GM20000 (cell line): Measurements from ENCODE around the gene LHFPL4.

Experiments used
- DNase-seq: peaks from one replicate; pipeline ENCODE4 v3.0.0; 2012; ENCODE audit warnings: low spot score
- CTCF ChIP-seq: IDR thresholded peaks from 2 replicates; pipeline ENCODE4 v1.5.1; 2012; ENCODE audit warnings: mild to moderate bottlenecking, control low read depth; ENCODE audit errors: extremely low read depth, missing control alignments

LHFPL4 gene

GRCh38 chr3:9534429-9534828, 19.2 kb downstream of the LHFPL4 start:
- no peak for DNase-seq
- TF ChIP-seq CTCF: no peak

GRCh38 chr3:9525078-9525477, 28.5 kb downstream of the LHFPL4 start:
- no peak for DNase-seq
- TF ChIP-seq CTCF: no peak

- TF ChIP-seq CTCF: no peak
- no peak for DNase-seq
Observed at GRCh38 chr3:9514956-9515355, 38.7 kb downstream of the LHFPL4 start.

- DNase-seq: no peak
- TF ChIP-seq CTCF: no peak
Observed at GRCh38 chr3:9514306-9514705, 39.3 kb downstream of the LHFPL4 start.

GRCh38 chr3:9512456-9513045, 41.1 kb downstream of the LHFPL4 start:
- DNase-seq: no peak
- TF ChIP-seq CTCF: no peak

GRCh38 chr3:9508781-9509180, 44.8 kb downstream of the LHFPL4 start:
- DNase-seq: no peak
- TF ChIP-seq CTCF: no peak

GRCh38 chr3:9507586-9508578, 45.7 kb downstream of the LHFPL4 start:
- DNase-seq: no peak
- TF ChIP-seq CTCF: no peak
